HepG2 (cell line): ENCODE results near the gene ENTPD5. TPM values are rescaled to one million over a fixed set of nuclear protein-coding genes. Genes with fewer than 3 reads are reported as not detected.

Experiments
- CBX2 ChIP-seq, 2 experiments: fragments of 200-600 bp in 1 of 2; sonication (generic); formaldehyde crosslinking in 1 of 2; IDR thresholded peaks; 2 replicates each; pipeline versions ENCODE4 v1.7.0 to v1.8.1; 2018 to 2022; ENCODE audit warnings: low read depth in 2 of 2, low read length in 1 of 2, mild to moderate bottlenecking in 1 of 2, missing genetic modification reagents in 1 of 2
- CHD4 ChIP-seq: fragments of 200-600 bp; sonication (generic); IDR thresholded peaks from 2 replicates; pipeline ENCODE4 v1.7.0; 2017; ENCODE audit warnings: mild to moderate bottlenecking, low read length, borderline replicate concordance
- DNMT3B ChIP-seq: conservative IDR thresholded peaks from 2 replicates; pipeline ENCODE4 v1.6.1; 2016; ENCODE audit warnings: missing biosample characterization, control low read depth
- GTF2F1 ChIP-seq: fragments of 150-350 bp; IDR thresholded peaks from 2 replicates; pipeline ENCODE4 v1.6.1; 2014; ENCODE audit warnings: low read length
- GZF1 ChIP-seq: sonication (generic); formaldehyde crosslinking; IDR thresholded peaks from 2 replicates; pipeline ENCODE4 v1.5.1; 2020; ENCODE audit warnings: mild to moderate bottlenecking, missing genetic modification reagents
- IRX3 ChIP-seq: sonication (generic); formaldehyde crosslinking; IDR thresholded peaks from 2 replicates; pipeline ENCODE4 v1.8.1; 2023; ENCODE audit warnings: mild to moderate bottlenecking, low read depth, missing genetic modification reagents, borderline replicate concordance
- KLF11 ChIP-seq: IDR thresholded peaks from 2 replicates; pipeline ENCODE4 v1.6.1; 2016; ENCODE audit warnings: missing compliant biosample characterization
- NFATC3 ChIP-seq: sonication (generic); formaldehyde crosslinking; IDR thresholded peaks from 2 replicates; pipeline ENCODE4 v1.5.1; 2020; ENCODE audit warnings: mild to moderate bottlenecking, missing genetic modification reagents
- TBX2 ChIP-seq: sonication (generic); formaldehyde crosslinking; IDR thresholded peaks from 2 replicates; pipeline ENCODE4 v1.5.0; 2020; ENCODE audit warnings: missing genetic modification reagents, mild to moderate bottlenecking, borderline replicate concordance
- ZMYM2 ChIP-seq: sonication (generic); formaldehyde crosslinking; IDR thresholded peaks from 2 replicates; pipeline ENCODE4 v1.8.0; 2022; ENCODE audit warnings: mild to moderate bottlenecking, missing genetic modification reagents
- ZNF251 ChIP-seq: sonication (generic); formaldehyde crosslinking; IDR thresholded peaks from 2 replicates; pipeline ENCODE4 v1.9.0; 2021; ENCODE audit warnings: mild to moderate bottlenecking, missing genetic modification reagents
- ZNF274 ChIP-seq: sonication (generic); formaldehyde crosslinking; IDR thresholded peaks from 2 replicates; pipeline ENCODE4 v1.5.1; 2020; ENCODE audit warnings: mild to moderate bottlenecking, missing genetic modification reagents
- ZNF33A ChIP-seq: sonication (generic); formaldehyde crosslinking; IDR thresholded peaks from 2 replicates; pipeline ENCODE4 v1.5.1; 2020; ENCODE audit warnings: missing genetic modification reagents, mild to moderate bottlenecking, moderate library complexity, borderline replicate concordance
- ZNF678 ChIP-seq: sonication (generic); formaldehyde crosslinking; IDR thresholded peaks from 2 replicates; pipeline ENCODE4 v1.4.0; 2020; ENCODE audit warnings: mild to moderate bottlenecking, missing genetic modification reagents
- polyA plus RNA-seq, 8 experiments: library from polyadenylated mRNA; depleted of rRNA in 3 of 8; stranded (reverse) in 7 of 8; unstranded in 1 of 8; fragments of >200 nt; fragmentation: Illumina TruSeq in 4 of 8; extraction: Trizol in 4 of 8; gene quantifications; 2 replicates each; pipeline versions ENCODE4 v1.2.1 to v1.2.3, GENCODE V29; 2011 to 2016; ENCODE audit warnings: low read depth in 4 of 8, missing spikeins in 1 of 8, mixed read lengths in 1 of 8; ENCODE audit not compliant: insufficient read depth in 1 of 8
- total RNA-seq, 5 experiments: library from RNA; depleted of rRNA; stranded (reverse); fragments of >200 nt; fragmentation: Illumina TruSeq; extraction: Trizol; gene quantifications; 2 replicates each; pipeline ENCODE4 v1.2.3, GENCODE V29; 2016; ENCODE audit warnings: low read depth in 1 of 5
- TF ChIP-seq, protein P1 (sequence below): sonication (generic); formaldehyde crosslinking; IDR thresholded peaks from 2 replicates; pipeline ENCODE4 v1.5.1; 2020; ENCODE audit warnings: mild to moderate bottlenecking, missing genetic modification reagents, borderline replicate concordance
- TF ChIP-seq, protein P2 (sequence below): IDR thresholded peaks from 2 replicates; pipeline ENCODE4 v1.6.1; 2016; ENCODE audit warnings: low read depth, missing genetic modification reagents, missing compliant biosample characterization
- TF ChIP-seq, protein P3 (sequence below): sonication (generic); formaldehyde crosslinking; conservative IDR thresholded peaks from 2 replicates; pipeline ENCODE4 v1.5.0; 2020; ENCODE audit warnings: missing genetic modification reagents
- TF ChIP-seq, protein P4 (sequence below): sonication (generic); formaldehyde crosslinking; IDR thresholded peaks from 2 replicates; pipeline ENCODE4 v1.4.0; 2020; ENCODE audit warnings: mild to moderate bottlenecking, low read depth, missing genetic modification reagents

Gene ENTPD5
- total and polyA plus RNA-seq, 2 of the 13 experiments (the other 11 are each of a cell fraction or from before 2014, with no cell fraction given) = 33.8 to 43.3 TPM

DNA sequence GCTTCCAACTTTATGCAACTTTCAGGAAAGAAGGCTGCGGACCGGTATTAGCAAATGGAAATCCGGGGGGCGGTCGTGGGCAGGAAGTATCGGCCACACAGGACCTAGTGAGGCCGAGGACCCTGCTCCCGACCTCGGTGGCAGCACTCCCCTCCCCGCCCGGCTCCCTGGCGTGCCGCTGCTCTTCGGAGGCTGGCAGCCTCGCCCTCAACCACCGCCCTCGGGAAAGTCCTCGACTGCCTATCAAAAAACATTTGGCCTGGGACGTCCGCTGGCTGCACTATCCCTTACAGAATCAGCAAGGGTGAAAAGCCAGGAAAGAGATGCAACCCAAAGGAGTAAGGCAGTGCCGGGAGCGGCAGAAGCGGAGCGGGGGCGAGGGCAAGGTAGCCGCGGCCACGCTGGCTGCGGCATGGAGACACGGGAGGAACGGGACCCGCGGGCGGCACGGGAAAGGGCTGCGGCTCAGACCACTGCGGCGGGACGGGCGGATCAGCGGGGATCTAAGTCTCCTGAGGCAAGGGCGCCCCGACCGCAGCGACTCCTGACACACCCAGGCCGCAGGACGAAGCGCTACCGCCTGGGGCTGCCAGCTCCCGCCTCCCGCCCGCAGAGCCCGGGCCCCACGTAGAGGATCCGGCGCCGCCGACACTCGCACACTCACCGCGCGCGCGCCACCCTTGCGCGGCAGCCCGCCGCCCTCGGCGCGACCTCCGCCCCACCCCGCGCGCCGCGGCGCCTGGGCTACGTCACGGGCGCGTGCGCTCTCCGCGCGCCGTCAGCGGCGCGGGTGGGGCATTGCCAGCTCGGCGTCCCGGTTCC is at the start of gene ENTPD5, which contains the start of gene BBOF1 (continued):
- TF ChIP-seq, protein P1, sequence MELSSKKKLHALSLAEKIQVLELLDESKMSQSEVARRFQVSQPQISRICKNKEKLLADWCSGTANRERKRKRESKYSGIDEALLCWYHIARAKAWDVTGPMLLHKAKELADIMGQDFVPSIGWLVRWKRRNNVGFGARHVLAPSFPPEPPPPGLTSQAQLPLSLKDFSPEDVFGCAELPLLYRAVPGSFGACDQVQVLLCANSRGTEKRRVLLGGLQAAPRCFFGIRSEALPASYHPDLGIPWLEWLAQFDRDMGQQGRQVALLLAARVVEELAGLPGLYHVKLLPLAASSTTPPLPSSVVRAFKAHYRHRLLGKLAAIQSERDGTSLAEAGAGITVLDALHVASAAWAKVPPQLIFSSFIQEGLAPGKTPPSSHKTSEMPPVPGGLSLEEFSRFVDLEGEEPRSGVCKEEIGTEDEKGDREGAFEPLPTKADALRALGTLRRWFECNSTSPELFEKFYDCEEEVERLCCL = no peak
- TF ChIP-seq ZNF251 (CRISPR knock-in tag) (no peak), KLF11 (CRISPR knock-in tag) (no peak), ZNF274 (CRISPR knock-in tag) (peak; percentile 44; the same call in 1 of the 2 replicates), GTF2F1 (no peak), ZMYM2 (CRISPR knock-in tag) (no peak), CHD4 (no peak), DNMT3B (CRISPR knock-in tag) (no peak), ZNF33A (CRISPR knock-in tag) (no peak), TBX2 (peak; percentile 55), NFATC3 (CRISPR knock-in tag) (0 out of 2 replicates have a peak, but pooled peaks have one; percentile 60), ZNF678 (CRISPR knock-in tag) (no peak), GZF1 (CRISPR knock-in tag) (no peak), IRX3 (CRISPR knock-in tag) (peak; percentile 60; the same call in 1 of the 2 replicates), CBX2 (IDR thresholded peaks at IDR 0.05; ENCODE audit: low read depth, low read length) (no peak), CBX2 (CRISPR knock-in tag; IDR thresholded peaks at IDR 0.05; ENCODE audit: low read depth) (no peak)
- TF ChIP-seq, protein P2, sequence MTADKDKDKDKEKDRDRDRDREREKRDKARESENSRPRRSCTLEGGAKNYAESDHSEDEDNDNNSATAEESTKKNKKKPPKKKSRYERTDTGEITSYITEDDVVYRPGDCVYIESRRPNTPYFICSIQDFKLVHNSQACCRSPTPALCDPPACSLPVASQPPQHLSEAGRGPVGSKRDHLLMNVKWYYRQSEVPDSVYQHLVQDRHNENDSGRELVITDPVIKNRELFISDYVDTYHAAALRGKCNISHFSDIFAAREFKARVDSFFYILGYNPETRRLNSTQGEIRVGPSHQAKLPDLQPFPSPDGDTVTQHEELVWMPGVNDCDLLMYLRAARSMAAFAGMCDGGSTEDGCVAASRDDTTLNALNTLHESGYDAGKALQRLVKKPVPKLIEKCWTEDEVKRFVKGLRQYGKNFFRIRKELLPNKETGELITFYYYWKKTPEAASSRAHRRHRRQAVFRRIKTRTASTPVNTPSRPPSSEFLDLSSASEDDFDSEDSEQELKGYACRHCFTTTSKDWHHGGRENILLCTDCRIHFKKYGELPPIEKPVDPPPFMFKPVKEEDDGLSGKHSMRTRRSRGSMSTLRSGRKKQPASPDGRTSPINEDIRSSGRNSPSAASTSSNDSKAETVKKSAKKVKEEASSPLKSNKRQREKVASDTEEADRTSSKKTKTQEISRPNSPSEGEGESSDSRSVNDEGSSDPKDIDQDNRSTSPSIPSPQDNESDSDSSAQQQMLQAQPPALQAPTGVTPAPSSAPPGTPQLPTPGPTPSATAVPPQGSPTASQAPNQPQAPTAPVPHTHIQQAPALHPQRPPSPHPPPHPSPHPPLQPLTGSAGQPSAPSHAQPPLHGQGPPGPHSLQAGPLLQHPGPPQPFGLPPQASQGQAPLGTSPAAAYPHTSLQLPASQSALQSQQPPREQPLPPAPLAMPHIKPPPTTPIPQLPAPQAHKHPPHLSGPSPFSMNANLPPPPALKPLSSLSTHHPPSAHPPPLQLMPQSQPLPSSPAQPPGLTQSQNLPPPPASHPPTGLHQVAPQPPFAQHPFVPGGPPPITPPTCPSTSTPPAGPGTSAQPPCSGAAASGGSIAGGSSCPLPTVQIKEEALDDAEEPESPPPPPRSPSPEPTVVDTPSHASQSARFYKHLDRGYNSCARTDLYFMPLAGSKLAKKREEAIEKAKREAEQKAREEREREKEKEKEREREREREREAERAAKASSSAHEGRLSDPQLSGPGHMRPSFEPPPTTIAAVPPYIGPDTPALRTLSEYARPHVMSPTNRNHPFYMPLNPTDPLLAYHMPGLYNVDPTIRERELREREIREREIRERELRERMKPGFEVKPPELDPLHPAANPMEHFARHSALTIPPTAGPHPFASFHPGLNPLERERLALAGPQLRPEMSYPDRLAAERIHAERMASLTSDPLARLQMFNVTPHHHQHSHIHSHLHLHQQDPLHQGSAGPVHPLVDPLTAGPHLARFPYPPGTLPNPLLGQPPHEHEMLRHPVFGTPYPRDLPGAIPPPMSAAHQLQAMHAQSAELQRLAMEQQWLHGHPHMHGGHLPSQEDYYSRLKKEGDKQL (CRISPR knock-in tag) = no peak
- TF ChIP-seq, protein P3, sequence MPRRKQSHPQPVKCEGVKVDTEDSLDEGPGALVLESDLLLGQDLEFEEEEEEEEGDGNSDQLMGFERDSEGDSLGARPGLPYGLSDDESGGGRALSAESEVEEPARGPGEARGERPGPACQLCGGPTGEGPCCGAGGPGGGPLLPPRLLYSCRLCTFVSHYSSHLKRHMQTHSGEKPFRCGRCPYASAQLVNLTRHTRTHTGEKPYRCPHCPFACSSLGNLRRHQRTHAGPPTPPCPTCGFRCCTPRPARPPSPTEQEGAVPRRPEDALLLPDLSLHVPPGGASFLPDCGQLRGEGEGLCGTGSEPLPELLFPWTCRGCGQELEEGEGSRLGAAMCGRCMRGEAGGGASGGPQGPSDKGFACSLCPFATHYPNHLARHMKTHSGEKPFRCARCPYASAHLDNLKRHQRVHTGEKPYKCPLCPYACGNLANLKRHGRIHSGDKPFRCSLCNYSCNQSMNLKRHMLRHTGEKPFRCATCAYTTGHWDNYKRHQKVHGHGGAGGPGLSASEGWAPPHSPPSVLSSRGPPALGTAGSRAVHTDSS = no peak
- TF ChIP-seq, protein P4, sequence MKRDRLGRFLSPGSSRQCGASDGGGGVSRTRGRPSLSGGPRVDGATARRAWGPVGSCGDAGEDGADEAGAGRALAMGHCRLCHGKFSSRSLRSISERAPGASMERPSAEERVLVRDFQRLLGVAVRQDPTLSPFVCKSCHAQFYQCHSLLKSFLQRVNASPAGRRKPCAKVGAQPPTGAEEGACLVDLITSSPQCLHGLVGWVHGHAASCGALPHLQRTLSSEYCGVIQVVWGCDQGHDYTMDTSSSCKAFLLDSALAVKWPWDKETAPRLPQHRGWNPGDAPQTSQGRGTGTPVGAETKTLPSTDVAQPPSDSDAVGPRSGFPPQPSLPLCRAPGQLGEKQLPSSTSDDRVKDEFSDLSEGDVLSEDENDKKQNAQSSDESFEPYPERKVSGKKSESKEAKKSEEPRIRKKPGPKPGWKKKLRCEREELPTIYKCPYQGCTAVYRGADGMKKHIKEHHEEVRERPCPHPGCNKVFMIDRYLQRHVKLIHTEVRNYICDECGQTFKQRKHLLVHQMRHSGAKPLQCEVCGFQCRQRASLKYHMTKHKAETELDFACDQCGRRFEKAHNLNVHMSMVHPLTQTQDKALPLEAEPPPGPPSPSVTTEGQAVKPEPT (CRISPR knock-in tag) = no peak
